ENCODE data around the gene ZNF195.

DNA sequence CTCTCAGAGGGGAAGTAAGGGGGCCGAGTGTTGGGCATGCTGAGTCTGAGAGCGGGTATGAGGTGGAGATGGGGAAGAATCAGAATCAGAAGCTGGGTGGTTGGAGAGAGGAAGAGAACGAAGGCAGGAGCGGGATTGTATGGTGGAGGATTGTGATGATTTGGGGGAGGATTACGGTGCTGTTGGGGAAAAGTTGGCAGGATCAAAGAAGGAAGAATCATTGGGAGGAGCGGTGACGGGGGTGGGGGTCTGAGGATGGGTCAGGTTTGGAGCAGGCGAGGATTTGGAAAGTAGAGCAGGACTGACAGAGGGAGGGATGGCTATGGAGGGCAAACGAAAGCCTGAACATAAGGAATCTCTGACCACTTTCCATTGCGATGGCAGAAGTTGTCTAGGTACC, 22.1 kb downstream of the ZNF195 start:
- TF ChIP-seq, protein P1, sequence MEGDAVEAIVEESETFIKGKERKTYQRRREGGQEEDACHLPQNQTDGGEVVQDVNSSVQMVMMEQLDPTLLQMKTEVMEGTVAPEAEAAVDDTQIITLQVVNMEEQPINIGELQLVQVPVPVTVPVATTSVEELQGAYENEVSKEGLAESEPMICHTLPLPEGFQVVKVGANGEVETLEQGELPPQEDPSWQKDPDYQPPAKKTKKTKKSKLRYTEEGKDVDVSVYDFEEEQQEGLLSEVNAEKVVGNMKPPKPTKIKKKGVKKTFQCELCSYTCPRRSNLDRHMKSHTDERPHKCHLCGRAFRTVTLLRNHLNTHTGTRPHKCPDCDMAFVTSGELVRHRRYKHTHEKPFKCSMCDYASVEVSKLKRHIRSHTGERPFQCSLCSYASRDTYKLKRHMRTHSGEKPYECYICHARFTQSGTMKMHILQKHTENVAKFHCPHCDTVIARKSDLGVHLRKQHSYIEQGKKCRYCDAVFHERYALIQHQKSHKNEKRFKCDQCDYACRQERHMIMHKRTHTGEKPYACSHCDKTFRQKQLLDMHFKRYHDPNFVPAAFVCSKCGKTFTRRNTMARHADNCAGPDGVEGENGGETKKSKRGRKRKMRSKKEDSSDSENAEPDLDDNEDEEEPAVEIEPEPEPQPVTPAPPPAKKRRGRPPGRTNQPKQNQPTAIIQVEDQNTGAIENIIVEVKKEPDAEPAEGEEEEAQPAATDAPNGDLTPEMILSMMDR (IDR thresholded peaks at IDR 0.05): no peak
- TF ChIP-seq POLR2A (IDR thresholded peaks at IDR 0.05): no peak

Measured in thyroid gland (tissue), 4 donors.